ENCODE measurements around the gene CCDC186. TPM values are rescaled to one million over a fixed set of nuclear protein-coding genes. Genes with fewer than 3 reads are reported as not detected.

CCDC186 gene
- total and polyA plus RNA-seq, 2 of the 8 experiments (the other 6 are each of a cell fraction or from before 2014, with no cell fraction given), result 3.0 to 30.3 TPM

DNA sequence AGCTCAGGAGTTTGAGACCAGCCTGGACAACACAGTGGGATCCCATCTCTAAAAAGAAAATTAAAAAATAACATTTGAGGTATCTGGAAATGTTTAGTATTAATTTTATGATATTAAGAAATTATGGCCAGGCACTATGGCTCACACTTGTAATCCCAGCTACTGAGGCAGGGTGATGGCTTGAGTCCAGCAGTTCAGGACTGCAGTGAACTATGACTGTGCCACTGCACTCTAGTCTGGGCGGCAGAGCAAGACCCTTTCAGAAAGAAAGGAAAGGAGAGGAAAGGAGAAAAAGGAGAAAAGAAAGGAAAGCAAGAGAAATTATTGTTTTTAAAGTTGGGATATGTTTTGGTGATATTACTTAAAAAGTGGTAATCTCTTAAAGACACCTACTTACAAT is 2.5 kb upstream of the CCDC186 start (continued):
- TF ChIP-seq, protein P1, sequence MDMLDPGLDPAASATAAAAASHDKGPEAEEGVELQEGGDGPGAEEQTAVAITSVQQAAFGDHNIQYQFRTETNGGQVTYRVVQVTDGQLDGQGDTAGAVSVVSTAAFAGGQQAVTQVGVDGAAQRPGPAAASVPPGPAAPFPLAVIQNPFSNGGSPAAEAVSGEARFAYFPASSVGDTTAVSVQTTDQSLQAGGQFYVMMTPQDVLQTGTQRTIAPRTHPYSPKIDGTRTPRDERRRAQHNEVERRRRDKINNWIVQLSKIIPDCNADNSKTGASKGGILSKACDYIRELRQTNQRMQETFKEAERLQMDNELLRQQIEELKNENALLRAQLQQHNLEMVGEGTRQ (IDR thresholded peaks at IDR 0.05; ENCODE audit: low read length), result no peak
- TF ChIP-seq RXRA (IDR thresholded peaks at IDR 0.05; ENCODE audit: insufficient read depth, low read depth, low read length), result no peak
- TF ChIP-seq BACH1 (IDR thresholded peaks at IDR 0.05; ENCODE audit: low read length), result no peak
- TF ChIP-seq CHD2 (IDR thresholded peaks at IDR 0.05; ENCODE audit: low read length), result no peak
- TF ChIP-seq FOSL1 (IDR thresholded peaks at IDR 0.05; ENCODE audit: insufficient read depth, low read depth, low read length), result no peak
- no peak for TF ChIP-seq TEAD4 (IDR thresholded peaks at IDR 0.05; ENCODE audit: low read depth, low read length)
- TF ChIP-seq CHD1 (IDR thresholded peaks at IDR 0.05; ENCODE audit: low read depth, low read length), result no peak
